HG03571 (cell line): ENCODE measurements around the gene KSR2.

ENCODE experiments used
- ATAC-seq: cut with Tn5 transposase; IDR thresholded peaks from one replicate; pipeline ENCODE4 v1.9.1; 2021; ENCODE audit not compliant: unreplicated experiment

Gene KSR2

GRCh38 chr12:117699575-117699974 lies 269.2 kb downstream of the KSR2 start:
- ATAC-seq: no peak

- no peak for ATAC-seq
These were observed 269.7 kb downstream of the KSR2 start for GRCh38 chr12:117699118-117699517.

GRCh38 chr12:117695956-117696355 lies 272.8 kb downstream of the KSR2 start:
- ATAC-seq: no peak

GRCh38 chr12:117692512-117692911 lies 276.3 kb downstream of the KSR2 start:
- ATAC-seq: no peak

- no peak for ATAC-seq
These were observed 278.9 kb downstream of the KSR2 start for GRCh38 chr12:117689857-117690256.

DNA sequence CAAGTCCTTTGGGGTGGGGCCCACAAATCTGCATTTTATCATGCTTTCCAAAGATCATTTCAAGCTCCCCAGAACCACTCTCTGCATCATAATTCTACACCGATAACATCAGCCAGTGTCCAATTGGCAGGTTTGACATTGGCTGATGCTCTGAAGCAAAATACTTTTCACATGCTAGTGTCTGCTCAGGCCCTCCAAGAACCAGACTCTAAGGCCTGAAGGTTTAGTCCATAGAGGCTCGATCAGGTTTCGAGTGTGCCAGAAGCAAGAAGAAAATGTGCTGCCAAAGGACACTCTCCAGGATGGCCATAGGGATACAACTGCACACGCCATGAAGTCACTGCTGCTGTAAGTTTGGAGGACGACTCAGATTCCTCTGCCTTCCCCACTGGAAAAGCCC lies 280.3 kb downstream of the KSR2 start:
- ATAC-seq: no peak

DNA sequence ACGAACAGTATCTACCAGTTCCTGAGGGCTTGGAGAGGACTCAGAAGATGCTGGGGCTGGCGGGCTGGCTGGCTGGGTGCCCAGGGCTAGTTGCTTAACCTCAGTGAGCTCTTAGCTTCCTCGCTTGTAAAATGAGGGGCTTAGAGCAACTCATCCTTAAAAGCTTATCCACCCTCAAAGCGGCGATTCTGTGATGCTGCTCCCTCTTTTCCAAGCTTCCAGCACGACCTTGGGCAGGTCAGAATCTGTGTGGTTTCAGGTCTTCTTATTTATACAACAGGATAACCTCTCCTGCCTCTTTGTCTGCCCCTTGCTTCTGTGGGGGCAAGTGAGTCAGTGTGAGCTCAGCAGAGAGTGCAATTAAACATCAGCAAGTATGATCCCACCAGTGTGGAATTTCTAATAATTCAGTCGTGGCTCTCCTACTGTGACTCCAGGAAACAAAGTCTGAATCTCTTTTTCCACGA lies 281.8 kb downstream of the KSR2 start:
- ATAC-seq: no peak

GRCh38 chr12:117686210-117686609 lies 282.6 kb downstream of the KSR2 start:
- ATAC-seq: no peak

DNA sequence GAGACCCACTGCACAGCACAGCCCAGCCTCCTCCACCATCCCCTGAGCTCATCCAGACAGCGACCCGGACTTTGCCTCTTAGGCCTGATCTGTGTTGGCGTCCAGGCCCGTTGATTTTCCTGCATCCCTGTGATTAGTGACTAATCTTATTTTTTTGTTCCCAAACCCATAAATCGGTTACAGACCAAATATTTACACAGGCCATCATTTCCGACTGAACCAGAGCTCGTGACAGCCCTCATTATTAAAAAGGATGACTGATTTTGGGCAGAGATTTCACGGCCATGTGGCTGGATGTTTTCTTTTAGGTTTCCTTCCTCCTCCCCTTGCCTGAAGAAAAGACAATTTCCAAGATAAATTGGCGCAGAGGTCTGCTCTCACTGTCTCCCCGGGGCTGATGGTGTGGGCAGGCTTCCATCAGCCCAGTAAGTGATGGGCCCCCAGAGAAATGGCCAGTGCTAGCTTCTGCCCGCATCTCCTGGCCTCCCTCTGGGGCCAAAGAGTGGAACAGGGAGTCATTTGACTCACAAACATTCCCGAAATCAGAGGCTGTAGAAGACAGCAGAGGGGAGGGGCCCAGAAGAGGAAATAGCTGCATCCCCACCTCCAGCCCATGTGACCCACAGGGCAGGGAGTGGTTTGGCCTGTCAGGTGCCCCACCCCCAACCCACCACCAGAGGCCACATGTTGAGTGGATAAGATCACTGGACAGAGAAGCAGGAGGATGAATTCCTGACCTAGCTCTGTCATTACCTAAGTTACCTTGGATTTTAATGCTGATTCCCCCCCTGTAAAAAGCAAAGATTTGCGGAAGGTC lies 283.5 kb downstream of the KSR2 start:
- no peak for ATAC-seq

GRCh38 chr12:117684471-117684870 lies 284.3 kb downstream of the KSR2 start:
- ATAC-seq: no peak

DNA sequence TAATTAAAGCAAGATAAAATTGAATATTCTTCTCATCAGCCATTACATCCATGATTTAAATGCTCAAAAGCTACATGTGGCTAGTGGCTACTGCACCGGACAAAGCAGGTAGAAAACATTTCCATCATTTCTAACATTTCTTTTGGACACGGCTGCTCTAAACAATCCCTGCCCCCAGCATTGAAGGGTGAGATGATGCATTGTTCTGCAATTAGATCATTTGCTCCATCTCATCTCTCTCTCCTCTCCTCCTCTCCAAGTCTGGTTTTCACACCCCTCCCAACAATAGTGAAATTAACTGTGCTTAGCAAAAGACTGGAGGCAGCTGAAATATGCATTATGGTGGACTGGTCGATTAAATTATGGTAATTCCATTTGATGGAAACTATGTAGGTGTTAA lies 288.5 kb downstream of the KSR2 start:
- ATAC-seq: no peak

GRCh38 chr12:117679776-117680175 lies 289.0 kb downstream of the KSR2 start:
- ATAC-seq: no peak

DNA sequence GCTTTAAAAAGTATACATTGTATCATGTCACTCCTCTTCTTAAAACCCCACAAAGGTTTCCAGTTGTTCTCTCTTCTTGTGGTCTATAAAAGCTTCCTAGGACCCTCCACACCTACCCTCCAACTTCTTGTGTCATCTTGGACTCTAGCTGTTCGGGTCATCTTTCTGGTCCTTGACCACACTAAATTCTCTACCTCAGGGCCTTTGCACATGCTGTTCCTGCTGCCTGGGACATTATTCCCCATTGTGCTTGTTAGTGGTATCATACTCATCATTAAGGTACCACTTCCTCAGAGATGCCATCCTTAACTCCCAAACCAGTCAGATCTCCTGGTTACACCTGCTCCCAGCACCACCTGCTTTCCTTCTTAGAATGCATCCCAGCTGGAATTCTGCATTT lies 294.0 kb downstream of the KSR2 start:
- ATAC-seq: no peak

DNA sequence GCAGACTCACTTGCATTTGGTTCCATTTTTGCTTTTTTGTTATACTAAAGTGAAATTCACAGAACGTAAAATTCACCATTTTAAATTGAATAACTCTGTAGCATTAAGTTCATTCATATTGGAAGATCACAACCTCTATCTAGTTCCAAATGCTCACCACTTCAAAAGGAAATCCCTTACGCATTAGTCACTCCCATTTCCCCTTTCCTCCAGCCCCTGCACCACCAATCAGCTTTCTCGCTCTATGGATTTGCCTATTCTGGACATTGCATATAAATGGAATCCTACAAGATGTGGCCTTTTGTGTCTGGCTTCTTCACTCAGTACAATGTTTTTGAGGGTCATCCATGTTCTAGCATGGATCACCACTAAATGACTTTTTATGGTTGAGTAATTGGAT lies 294.5 kb downstream of the KSR2 start:
- no peak for ATAC-seq

- ATAC-seq: no peak
These were observed 297.1 kb downstream of the KSR2 start for GRCh38 chr12:117671734-117672133.

- no peak for ATAC-seq
These were observed 304.6 kb downstream of the KSR2 start for GRCh38 chr12:117664169-117664568.

DNA sequence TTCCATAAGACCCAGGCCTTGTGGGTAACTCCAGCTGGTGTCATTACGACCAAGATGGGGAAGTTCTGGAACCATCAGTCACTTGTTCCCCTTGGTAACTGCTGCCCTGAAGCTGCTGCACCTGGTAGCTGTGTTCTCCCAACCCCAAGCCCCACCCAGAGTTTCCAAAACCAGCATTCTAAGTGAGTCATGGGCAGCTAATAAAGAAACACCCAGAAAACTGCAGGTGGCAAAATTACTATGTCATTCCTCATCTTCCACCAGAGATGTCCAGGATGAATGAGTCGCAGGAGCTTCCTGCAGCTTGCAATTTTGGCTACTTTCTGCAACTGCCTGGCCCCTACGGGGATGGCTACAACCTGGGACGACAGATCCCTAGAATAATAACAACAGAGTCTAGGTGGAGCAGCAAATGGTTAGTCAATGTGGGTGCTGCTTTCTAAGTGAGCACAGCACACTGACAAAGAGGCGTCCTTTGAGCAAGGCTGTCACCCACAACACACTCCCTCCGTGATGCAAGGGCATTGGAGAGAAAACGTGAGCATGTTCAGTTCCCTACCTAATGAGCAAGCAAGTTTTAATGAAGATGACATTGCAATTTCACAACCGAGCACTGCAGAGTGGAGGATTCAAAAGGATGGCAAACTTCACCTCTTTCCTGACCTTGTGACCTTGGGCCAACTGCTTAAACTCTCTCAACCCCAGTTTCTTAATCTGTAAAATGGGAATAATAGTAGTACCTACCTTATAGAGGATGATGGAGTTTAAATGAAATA lies 306.0 kb downstream of the KSR2 start:
- no peak for ATAC-seq

DNA sequence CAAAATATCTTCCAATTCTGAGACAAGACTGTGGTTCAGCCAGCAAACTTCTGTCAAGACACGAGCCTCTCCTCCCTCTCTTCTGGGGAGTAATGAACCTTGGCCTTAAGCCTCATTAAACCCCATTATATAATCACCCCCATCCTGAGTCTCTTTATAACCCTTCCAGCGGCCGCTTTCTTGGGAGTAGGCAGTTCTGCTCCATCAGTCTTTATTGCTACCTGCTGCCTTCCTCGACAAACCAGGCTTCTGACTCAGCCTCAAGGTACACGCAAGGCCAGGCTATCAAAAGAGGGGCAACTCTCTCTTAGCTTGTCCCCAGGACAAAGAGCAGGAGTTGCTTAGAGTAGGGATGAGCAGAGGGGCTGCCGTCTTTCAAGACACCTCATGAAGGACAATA lies 306.6 kb downstream of the KSR2 start:
- no peak for ATAC-seq

DNA sequence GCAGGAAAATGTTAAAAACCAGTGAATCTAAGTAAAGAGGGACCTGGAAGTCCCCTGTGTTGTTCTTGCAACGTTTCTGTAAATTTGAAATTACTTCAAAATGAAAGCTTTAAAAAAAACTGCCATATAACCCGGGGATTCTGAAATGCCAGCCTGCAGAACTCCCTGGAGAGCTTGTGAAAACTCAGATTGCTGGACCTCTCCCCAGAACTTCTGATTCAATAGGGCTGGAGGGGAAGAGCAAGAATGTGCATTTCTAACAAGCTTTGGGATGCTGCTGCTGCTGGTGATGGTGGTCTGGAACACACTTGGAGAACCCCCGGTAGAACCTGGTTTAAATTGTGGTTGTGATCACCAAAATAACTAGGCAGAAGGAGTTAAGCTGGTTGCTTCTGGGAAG lies 307.3 kb downstream of the KSR2 start:
- no peak for ATAC-seq

- ATAC-seq: no peak
These were observed 307.9 kb downstream of the KSR2 start for GRCh38 chr12:117660896-117661295.

DNA sequence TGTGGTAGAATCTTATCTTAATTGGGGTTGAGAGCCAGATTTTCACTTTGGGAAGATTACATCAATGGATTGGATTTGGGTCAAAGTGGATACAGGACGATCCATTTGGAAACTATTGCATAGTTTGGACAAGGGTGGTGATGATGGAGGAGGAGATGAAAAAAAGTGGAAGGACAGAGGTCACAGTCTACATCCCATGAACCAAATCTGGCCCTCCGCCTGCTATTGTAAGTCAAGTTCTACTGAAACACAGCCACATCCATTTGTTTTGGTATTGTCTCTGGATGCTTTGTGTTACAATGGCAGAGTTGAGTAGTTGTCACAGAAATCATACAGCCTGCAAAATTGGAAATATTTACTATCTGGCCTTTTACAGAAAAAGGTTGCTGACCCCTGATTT lies 310.6 kb downstream of the KSR2 start:
- ATAC-seq: no peak

DNA sequence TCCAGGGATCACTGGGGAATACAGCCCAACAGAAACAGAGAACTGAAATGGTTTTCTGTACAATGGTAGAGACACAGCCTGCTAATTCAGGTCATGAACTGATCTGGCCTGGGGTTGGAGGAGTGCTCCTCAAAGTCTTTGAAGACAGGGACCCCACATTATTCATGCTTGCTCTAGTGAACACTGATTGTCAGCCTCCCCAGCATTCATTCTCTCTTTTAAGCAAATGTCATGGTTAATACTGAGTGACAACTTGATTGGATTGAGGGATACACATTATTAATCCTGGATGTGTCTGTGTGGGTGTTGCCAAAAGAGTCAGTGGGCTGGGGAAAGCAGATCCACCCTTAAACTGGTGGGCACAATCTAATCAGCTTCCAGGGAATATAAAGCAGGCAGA lies 319.0 kb downstream of the KSR2 start:
- ATAC-seq: no peak
